K562 (cell line): ENCODE data around the gene PES1. TPM values are rescaled to one million over a fixed set of nuclear protein-coding genes. Genes with fewer than 3 reads are reported as not detected.

Experiments
- ATF2 ChIP-seq: sonication (generic); formaldehyde crosslinking; IDR thresholded peaks from 2 replicates; pipeline ENCODE4 v1.8.1; 2022; ENCODE audit warnings: missing genetic modification reagents
- GTF3C2 ChIP-seq: IDR thresholded peaks from 3 replicates; pipeline ENCODE4 v1.6.1; 2011; ENCODE audit warnings: borderline replicate concordance, mild to moderate bottlenecking, moderate library complexity; ENCODE audit not compliant: insufficient read length; ENCODE audit errors: extremely low read depth
- JUN ChIP-seq, 2 experiments: sonication (generic) in 1 of 2; formaldehyde crosslinking in 1 of 2; IDR thresholded peaks; 2 replicates each; pipeline versions ENCODE4 v1.6.1 to v1.8.0; 2012 to 2022; ENCODE audit warnings: borderline replicate concordance in 2 of 2, mild to moderate bottlenecking in 2 of 2, improper control_type of control experiment in 1 of 2, low read depth in 1 of 2, low read length in 1 of 2, missing genetic modification reagents in 1 of 2
- MEIS2 ChIP-seq: fragments of 450-650 bp; IDR thresholded peaks from 2 replicates; pipeline ENCODE4 v1.6.1; 2014; ENCODE audit warnings: mild to moderate bottlenecking; ENCODE audit not compliant: partially characterized antibody
- POLR2A ChIP-seq: fragments of 450-650 bp; conservative IDR thresholded peaks from 2 replicates; pipeline ENCODE4 v1.6.1; 2016
- ZBED1 ChIP-seq: IDR thresholded peaks from 2 replicates; pipeline ENCODE4 v1.6.1; 2014
- ZNF57 ChIP-seq: fragments of 450-650 bp; formaldehyde crosslinking; IDR thresholded peaks from 2 replicates; pipeline ENCODE4 v1.4.0; 2020; ENCODE audit warnings: mild to moderate bottlenecking, moderate library complexity
- ZNF77 ChIP-seq: fragments of 250-450 bp; sonication (Bioruptor Pico); IDR thresholded peaks from 2 replicates; pipeline ENCODE4 v1.5.0; 2020
- polyA plus RNA-seq, 8 experiments: library from polyadenylated mRNA; depleted of rRNA in 4 of 8; stranded (reverse) in 5 of 8; unstranded in 3 of 8; fragments of >200 nt; fragmentation: Nextera tagmentation in 2 of 8; fragmentation: Illumina TruSeq in 1 of 8; extraction: Ambion mirVana in 2 of 8; extraction: Trizol in 1 of 8; gene quantifications; 2 replicates each; pipeline versions ENCODE4 v1.2.1 to v1.2.3, GENCODE V29; 2011 to 2014; ENCODE audit warnings: inconsistent platforms in 1 of 8, missing spikeins in 1 of 8
- total RNA-seq, 7 experiments: library from RNA; depleted of rRNA in 6 of 7; stranded (reverse); fragments of >200 nt in 6 of 7; fragmentation: Illumina TruSeq in 2 of 7; extraction: Trizol in 2 of 7; gene quantifications; 2 replicates each; pipeline versions ENCODE4 v1.2.1 to v1.2.3, GENCODE V29; 2011 to 2021; ENCODE audit warnings: low replicate concordance in 1 of 7
- TF ChIP-seq, protein P1 (sequence below): sonication (generic); IDR thresholded peaks from 2 replicates; pipeline ENCODE4 v1.6.1; 2016
- TF ChIP-seq, protein P2 (sequence below): fragments of 450-650 bp; IDR thresholded peaks from 2 replicates; pipeline ENCODE4 v1.6.1; 2016; ENCODE audit warnings: low read depth
- TF ChIP-seq, protein P3 (sequence below): fragments of 250-450 bp; sonication (Bioruptor Pico); IDR thresholded peaks from 2 replicates; pipeline ENCODE4 v1.8.0; 2021; ENCODE audit warnings: mild to moderate bottlenecking, moderate library complexity

PES1 gene
- total and polyA plus RNA-seq, 9 of the 15 experiments (the other 6 are each of a cell fraction or from before 2014, with no cell fraction given) = 6.5 to 158 (median 94.3) TPM

GRCh38 chr22:30609260-30610185 lies 17.8 kb upstream of the PES1 start (continued):
- TF ChIP-seq GTF3C2 = no peak
- peak; percentile 20 for TF ChIP-seq MEIS2
- TF ChIP-seq, protein P1, sequence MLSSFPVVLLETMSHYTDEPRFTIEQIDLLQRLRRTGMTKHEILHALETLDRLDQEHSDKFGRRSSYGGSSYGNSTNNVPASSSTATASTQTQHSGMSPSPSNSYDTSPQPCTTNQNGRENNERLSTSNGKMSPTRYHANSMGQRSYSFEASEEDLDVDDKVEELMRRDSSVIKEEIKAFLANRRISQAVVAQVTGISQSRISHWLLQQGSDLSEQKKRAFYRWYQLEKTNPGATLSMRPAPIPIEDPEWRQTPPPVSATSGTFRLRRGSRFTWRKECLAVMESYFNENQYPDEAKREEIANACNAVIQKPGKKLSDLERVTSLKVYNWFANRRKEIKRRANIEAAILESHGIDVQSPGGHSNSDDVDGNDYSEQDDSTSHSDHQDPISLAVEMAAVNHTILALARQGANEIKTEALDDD = 0 out of 2 replicates have a peak, but pooled peaks have one; percentile 19
- no peak for TF ChIP-seq ZBED1
- TF ChIP-seq ATF2 (CRISPR knock-in tag) = no peak
- no peak for TF ChIP-seq ZNF57 (CRISPR knock-in tag)
- TF ChIP-seq ZNF77 (CRISPR knock-in tag) = no peak
- TF ChIP-seq, protein P2, sequence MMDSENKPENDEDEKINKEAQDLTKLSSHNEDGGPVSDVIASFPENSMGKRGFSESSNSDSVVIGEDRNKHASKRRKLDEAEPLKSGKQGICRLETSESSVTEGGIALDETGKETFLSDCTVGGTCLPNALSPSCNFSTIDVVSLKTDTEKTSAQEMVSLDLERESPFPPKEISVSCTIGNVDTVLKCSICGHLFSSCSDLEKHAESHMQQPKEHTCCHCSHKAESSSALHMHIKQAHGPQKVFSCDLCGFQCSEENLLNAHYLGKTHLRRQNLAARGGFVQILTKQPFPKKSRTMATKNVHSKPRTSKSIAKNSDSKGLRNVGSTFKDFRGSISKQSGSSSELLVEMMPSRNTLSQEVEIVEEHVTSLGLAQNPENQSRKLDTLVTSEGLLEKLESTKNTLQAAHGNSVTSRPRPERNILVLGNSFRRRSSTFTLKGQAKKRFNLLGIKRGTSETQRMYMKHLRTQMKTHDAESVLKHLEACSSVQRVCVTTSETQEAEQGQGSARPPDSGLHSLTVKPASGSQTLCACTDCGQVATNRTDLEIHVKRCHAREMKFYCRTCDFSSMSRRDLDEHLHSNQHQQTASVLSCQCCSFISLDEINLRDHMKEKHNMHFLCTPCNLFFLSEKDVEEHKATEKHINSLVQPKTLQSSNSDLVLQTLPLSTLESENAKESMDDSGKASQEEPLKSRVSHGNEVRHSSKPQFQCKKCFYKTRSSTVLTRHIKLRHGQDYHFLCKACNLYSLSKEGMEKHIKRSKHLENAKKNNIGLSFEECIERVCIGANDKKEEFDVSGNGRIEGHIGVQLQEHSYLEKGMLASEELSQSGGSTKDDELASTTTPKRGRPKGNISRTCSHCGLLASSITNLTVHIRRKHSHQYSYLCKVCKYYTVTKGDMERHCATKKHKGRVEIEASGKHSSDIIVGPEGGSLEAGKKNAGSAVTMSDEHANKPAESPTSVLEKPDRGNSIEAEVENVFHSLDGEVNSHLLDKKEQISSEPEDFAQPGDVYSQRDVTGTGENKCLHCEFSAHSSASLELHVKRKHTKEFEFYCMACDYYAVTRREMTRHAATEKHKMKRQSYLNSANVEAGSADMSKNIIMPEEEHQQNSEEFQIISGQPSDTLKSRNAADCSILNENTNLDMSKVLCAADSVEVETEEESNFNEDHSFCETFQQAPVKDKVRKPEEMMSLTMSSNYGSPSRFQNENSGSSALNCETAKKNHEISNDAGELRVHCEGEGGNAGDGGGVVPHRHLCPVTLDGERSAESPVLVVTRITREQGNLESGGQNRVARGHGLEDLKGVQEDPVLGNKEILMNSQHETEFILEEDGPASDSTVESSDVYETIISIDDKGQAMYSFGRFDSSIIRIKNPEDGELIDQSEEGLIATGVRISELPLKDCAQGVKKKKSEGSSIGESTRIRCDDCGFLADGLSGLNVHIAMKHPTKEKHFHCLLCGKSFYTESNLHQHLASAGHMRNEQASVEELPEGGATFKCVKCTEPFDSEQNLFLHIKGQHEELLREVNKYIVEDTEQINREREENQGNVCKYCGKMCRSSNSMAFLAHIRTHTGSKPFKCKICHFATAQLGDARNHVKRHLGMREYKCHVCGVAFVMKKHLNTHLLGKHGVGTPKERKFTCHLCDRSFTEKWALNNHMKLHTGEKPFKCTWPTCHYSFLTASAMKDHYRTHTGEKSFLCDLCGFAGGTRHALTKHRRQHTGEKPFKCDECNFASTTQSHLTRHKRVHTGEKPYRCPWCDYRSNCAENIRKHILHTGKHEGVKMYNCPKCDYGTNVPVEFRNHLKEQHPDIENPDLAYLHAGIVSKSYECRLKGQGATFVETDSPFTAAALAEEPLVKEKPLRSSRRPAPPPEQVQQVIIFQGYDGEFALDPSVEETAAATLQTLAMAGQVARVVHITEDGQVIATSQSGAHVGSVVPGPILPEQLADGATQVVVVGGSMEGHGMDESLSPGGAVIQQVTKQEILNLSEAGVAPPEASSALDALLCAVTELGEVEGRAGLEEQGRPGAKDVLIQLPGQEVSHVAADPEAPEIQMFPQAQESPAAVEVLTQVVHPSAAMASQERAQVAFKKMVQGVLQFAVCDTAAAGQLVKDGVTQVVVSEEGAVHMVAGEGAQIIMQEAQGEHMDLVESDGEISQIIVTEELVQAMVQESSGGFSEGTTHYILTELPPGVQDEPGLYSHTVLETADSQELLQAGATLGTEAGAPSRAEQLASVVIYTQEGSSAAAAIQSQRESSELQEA = no peak
- TF ChIP-seq, protein P3, sequence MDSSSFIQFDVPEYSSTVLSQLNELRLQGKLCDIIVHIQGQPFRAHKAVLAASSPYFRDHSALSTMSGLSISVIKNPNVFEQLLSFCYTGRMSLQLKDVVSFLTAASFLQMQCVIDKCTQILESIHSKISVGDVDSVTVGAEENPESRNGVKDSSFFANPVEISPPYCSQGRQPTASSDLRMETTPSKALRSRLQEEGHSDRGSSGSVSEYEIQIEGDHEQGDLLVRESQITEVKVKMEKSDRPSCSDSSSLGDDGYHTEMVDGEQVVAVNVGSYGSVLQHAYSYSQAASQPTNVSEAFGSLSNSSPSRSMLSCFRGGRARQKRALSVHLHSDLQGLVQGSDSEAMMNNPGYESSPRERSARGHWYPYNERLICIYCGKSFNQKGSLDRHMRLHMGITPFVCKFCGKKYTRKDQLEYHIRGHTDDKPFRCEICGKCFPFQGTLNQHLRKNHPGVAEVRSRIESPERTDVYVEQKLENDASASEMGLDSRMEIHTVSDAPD (CRISPR knock-in tag) = no peak
- TF ChIP-seq POLR2A = 0 out of 2 replicates have a peak, but pooled peaks have one; percentile 50
- TF ChIP-seq JUN (IDR thresholded peaks at IDR 0.05; ENCODE audit: borderline replicate concordance, low read depth, low read length) = peak; percentile 80
- TF ChIP-seq JUN (CRISPR knock-in tag; IDR thresholded peaks at IDR 0.05; ENCODE audit: borderline replicate concordance) = no peak
